OCI-LY3 (cell line): ENCODE measurements around the gene NOP58.

ENCODE experiments used
- H2AFZ ChIP-seq: fragments of 200-600, 300-600 bp; shearing (Covaris generic); 2 replicates; pipeline ENCODE4 v1.6.0; 2014; ENCODE audit warnings: antibody characterized with exemption, low read depth, low read length
- H3K27ac ChIP-seq: fragments of 200-600, 300-600 bp; sonication (generic); 2 replicates; pipeline ENCODE4 v1.5.1; 2014; ENCODE audit warnings: mild to moderate bottlenecking, low read length, moderate library complexity, mixed read lengths
- H3K27me3 ChIP-seq: fragments of 200-600, 300-600 bp; sonication (generic); 2 replicates; pipeline ENCODE4 v1.6.1; 2014; ENCODE audit warnings: low read depth, low read length, mixed read lengths
- H3K36me3 ChIP-seq: fragments of 200-600, 300-600 bp; sonication (generic); replicated peaks from 2 replicates; pipeline ENCODE3; 2014; ENCODE audit warnings: low read depth, low read length, mixed read lengths
- H3K4me1 ChIP-seq: fragments of 300-600, 200-600 bp; sonication (generic); 2 replicates; pipeline ENCODE4 v1.6.1; 2014; ENCODE audit warnings: low read length, mixed read lengths
- H3K4me2 ChIP-seq: fragments of 200-600, 300-600 bp; sonication (generic); 2 replicates; pipeline ENCODE4 v1.6.1; 2014; ENCODE audit warnings: low read length, mixed read lengths
- H3K4me3 ChIP-seq: fragments of 300-600, 200-600 bp; sonication (generic); 2 replicates; pipeline ENCODE4 v1.5.1; 2014; ENCODE audit warnings: antibody characterized with exemption, mild to moderate bottlenecking, low read length, moderate library complexity
- H3K79me2 ChIP-seq: fragments of 300-600, 200-600 bp; shearing (Covaris generic); 2 replicates; pipeline ENCODE4 v1.6.1; 2014; ENCODE audit warnings: mild to moderate bottlenecking, low read length, mixed read lengths
- H3K9ac ChIP-seq: fragments of 300-600, 200-600 bp; shearing (Covaris generic); 2 replicates; pipeline ENCODE4 v1.6.0; 2014; ENCODE audit warnings: mild to moderate bottlenecking, low read length, moderate library complexity
- H3K9me3 ChIP-seq: fragments of 200-600, 300-600 bp; shearing (Covaris generic); 2 replicates; pipeline ENCODE4 v1.6.1; 2014; ENCODE audit warnings: low read length, mixed read lengths; ENCODE audit not compliant: insufficient read depth
- H4K20me1 ChIP-seq: fragments of 200-600, 300-600 bp; sonication (generic); 2 replicates; pipeline ENCODE4 v1.6.1; 2016; ENCODE audit warnings: low read length, mixed read lengths; ENCODE audit not compliant: insufficient read depth
- EZH2phosphoT487 ChIP-seq: fragments of 200-600 bp; shearing (Covaris generic); IDR thresholded peaks from 2 replicates; pipeline ENCODE4 v1.6.1; 2018; ENCODE audit warnings: antibody characterized with exemption, mixed run types, low read depth
- TF ChIP-seq, protein P1 (sequence below): fragments of 200-600, 300-600 bp; sonication (generic); IDR thresholded peaks from 2 replicates; pipeline ENCODE4 v1.5.1; 2014; ENCODE audit warnings: antibody characterized with exemption, low read length, low read depth

Gene NOP58

DNA sequence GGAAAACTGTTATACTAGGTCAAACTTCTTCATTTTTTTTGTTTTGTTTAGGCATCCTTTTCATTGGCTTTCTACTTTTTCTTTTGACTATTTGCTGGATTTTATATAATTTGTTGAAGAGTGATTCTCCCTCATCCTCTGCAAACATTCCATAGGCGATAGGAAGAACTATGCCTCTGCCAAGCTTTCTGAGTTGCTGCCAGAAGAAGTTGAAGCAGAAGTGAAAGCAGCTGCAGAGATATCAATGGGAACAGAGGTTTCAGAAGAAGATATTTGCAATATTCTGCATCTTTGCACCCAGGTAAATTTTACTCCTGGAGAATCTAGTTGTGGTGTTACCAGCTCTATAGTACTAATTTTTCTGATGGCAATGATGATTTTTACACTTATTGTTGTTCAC, 25.4 kb downstream of the NOP58 start:
- Histone ChIP-seq H3K4me3 (no peak overlapping the region), H2AFZ (no peak overlapping the region), H3K27ac (no peak overlapping the region), H3K4me2 (no peak overlapping the region), H3K36me3 (peaks cover 56% of the 10 kb centered on the region), H3K9me3 (no peaks in the 10 kb centered on the region), H3K4me1 (no peaks in the 10 kb centered on the region; the same call in 1 of the 2 replicates), H3K79me2 (peaks cover 70% of the 10 kb centered on the region), H3K9ac (no peak overlapping the region), H3K27me3 (no peaks in the 10 kb centered on the region), H4K20me1 (peaks cover 30% of the 10 kb centered on the region)
- TF ChIP-seq, protein P1, sequence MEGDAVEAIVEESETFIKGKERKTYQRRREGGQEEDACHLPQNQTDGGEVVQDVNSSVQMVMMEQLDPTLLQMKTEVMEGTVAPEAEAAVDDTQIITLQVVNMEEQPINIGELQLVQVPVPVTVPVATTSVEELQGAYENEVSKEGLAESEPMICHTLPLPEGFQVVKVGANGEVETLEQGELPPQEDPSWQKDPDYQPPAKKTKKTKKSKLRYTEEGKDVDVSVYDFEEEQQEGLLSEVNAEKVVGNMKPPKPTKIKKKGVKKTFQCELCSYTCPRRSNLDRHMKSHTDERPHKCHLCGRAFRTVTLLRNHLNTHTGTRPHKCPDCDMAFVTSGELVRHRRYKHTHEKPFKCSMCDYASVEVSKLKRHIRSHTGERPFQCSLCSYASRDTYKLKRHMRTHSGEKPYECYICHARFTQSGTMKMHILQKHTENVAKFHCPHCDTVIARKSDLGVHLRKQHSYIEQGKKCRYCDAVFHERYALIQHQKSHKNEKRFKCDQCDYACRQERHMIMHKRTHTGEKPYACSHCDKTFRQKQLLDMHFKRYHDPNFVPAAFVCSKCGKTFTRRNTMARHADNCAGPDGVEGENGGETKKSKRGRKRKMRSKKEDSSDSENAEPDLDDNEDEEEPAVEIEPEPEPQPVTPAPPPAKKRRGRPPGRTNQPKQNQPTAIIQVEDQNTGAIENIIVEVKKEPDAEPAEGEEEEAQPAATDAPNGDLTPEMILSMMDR = no peak
- TF ChIP-seq EZH2phosphoT487 = no peak

DNA sequence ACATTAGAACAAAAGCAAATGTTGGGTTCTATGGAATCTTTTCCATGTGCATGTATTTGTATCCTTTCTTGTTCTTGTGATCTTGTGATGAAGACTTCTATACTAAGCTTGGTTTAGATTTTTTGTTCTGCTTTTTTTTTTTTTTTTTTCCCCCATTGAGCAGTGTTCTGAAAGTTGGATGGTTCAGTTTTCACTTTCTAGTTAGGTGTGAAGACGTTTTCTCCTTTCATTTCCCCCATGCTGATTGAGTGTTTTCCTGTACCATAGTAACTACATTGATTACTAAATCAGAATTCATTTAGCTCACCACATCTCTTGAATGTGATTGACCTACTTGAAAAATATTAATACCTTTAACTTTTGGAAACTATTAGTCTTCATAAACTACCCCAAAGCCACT, 34.1 kb downstream of the NOP58 start:
- H4K20me1 ChIP-seq = peaks cover 42% of the 10 kb centered on the region
- peak overlapping the region; percentile 83 for H3K27ac ChIP-seq
- no peaks in the 10 kb centered on the region for H3K27me3 ChIP-seq
- peaks cover 68% of the 10 kb centered on the region for H3K79me2 ChIP-seq
- H3K36me3 ChIP-seq = peaks cover 71% of the 10 kb centered on the region
- H3K9me3 ChIP-seq = no peaks in the 10 kb centered on the region
- H3K4me2 ChIP-seq = peak overlapping the region; percentile 57
- TF ChIP-seq EZH2phosphoT487 = no peak
- TF ChIP-seq, protein P1 = no peak
- H2AFZ ChIP-seq = no peak overlapping the region
- H3K4me1 ChIP-seq = peaks cover 39% of the 10 kb centered on the region
- H3K9ac ChIP-seq = no peak overlapping the region
- 0 out of 2 replicates have a peak overlapping the region, but pooled peaks have one; percentile 5 for H3K4me3 ChIP-seq

DNA sequence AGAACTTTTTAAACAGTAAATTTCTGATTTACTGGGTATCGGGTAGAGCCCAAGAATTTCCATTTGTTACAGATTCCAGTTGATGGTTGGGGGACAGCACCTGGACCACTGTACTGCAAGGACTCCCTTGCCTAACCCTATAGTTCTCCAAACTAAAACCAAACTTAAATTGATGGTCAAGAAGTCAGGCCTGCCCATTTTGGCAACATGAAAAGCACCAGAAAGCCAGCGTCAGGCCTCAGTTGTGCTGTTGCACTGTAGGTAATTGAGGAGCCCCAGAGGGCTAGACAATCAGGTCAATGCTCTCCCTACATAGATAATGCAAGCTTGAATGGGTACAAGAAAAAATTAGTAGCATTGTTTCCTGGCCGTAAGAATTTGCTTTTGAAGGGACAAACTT, 40.5 kb downstream of the NOP58 start:
- Histone ChIP-seq H3K4me1 (no peaks in the 10 kb centered on the region), H3K4me2 (no peak overlapping the region), H4K20me1 (peaks cover 9% of the 10 kb centered on the region; the same call in 1 of the 2 replicates), H3K9ac (no peak overlapping the region), H3K36me3 (peaks cover 64% of the 10 kb centered on the region), H3K9me3 (no peaks in the 10 kb centered on the region), H3K4me3 (no peak overlapping the region), H3K27ac (no peak overlapping the region), H3K79me2 (peaks cover 26% of the 10 kb centered on the region), H2AFZ (no peak overlapping the region), H3K27me3 (no peaks in the 10 kb centered on the region)
- TF ChIP-seq, protein P1 = no peak
- TF ChIP-seq EZH2phosphoT487 = no peak

DNA sequence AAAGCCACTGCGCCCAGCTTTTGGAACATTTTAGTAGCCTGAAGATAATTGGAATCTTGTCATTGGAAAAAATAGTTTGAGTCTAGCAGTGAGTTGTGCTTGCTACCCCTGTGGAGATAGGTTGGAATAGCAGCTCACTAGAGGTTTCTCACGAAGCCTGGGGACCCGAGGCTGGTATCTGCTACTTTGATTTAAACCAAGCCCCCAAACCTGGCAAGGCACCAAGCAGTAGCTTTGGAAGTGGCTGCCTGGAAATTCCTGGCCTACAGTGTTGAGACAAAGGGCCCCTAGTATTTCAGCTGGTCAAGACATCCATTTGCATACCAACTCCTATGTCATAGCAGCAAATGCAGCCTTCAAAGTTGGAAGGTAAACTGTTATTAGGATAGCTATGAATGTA, 42.1 kb downstream of the NOP58 start:
- H3K27ac ChIP-seq = no peak overlapping the region
- peaks cover 68% of the 10 kb centered on the region for H3K36me3 ChIP-seq
- H3K4me2 ChIP-seq = no peak overlapping the region
- H4K20me1 ChIP-seq = peaks cover 8% of the 10 kb centered on the region; the same call in 1 of the 2 replicates
- H3K79me2 ChIP-seq = peaks cover 12% of the 10 kb centered on the region
- no peak overlapping the region for H2AFZ ChIP-seq
- H3K27me3 ChIP-seq = no peaks in the 10 kb centered on the region
- TF ChIP-seq, protein P1 = no peak
- no peak for TF ChIP-seq EZH2phosphoT487
- no peaks in the 10 kb centered on the region for H3K9me3 ChIP-seq
- no peaks in the 10 kb centered on the region for H3K4me1 ChIP-seq
- no peak overlapping the region for H3K4me3 ChIP-seq
- no peak overlapping the region for H3K9ac ChIP-seq
